Neural cell (in vitro differentiated cells): ENCODE measurements around the gene NTNG1. TPM values are rescaled to one million over a fixed set of nuclear protein-coding genes. Genes with fewer than 3 reads are reported as not detected.
"Not testable (repeated sequence)": the region's sequence is repeated elsewhere in the genome, so short reads cannot be mapped to it uniquely, and the experiment has no call there.

Experiments used
- H2AFZ ChIP-seq: fragments of 200-600, 300-800 bp; sonication (generic), shearing (Covaris generic); 2 replicates; pipeline ENCODE4 v1.6.0; 2014; ENCODE audit warnings: low read depth, mild to moderate bottlenecking, antibody characterized with exemption, low read length, moderate library complexity
- H3F3A ChIP-seq: fragments of 200-600 bp; shearing (Covaris generic); 2 replicates; pipeline ENCODE4 v1.6.1; 2016; ENCODE audit warnings: mild to moderate bottlenecking, moderate library complexity, mixed read lengths, antibody characterized with exemption, low read length; ENCODE audit not compliant: insufficient read depth, poor library complexity, severe bottlenecking
- H3K27ac ChIP-seq: fragments of 200-600, 300-800 bp; sonication (generic), shearing (Covaris generic); 2 replicates; pipeline ENCODE4 v1.5.1; 2014; ENCODE audit warnings: mild to moderate bottlenecking, low read length, moderate library complexity
- H3K27me3 ChIP-seq: fragments of 300-800, 200-600 bp; sonication (generic), shearing (Covaris generic); 2 replicates; pipeline ENCODE4 v1.6.0; 2014; ENCODE audit warnings: mild to moderate bottlenecking, low read depth, low read length, moderate library complexity; ENCODE audit not compliant: insufficient read depth
- H3K36me3 ChIP-seq: fragments of 300-800, 200-600 bp; sonication (generic), shearing (Covaris generic); 2 replicates; pipeline ENCODE4 v1.5.1; 2014; ENCODE audit warnings: mild to moderate bottlenecking, antibody characterized with exemption, low read length, moderate library complexity; ENCODE audit not compliant: insufficient read depth
- H3K4me2 ChIP-seq: fragments of 300-800, 200-600 bp; sonication (generic), shearing (Covaris generic); 2 replicates; pipeline ENCODE4 v1.6.0; 2014; ENCODE audit warnings: mild to moderate bottlenecking, low read length
- H3K4me3 ChIP-seq: fragments of 300-800, 200-600 bp; sonication (generic), shearing (Covaris generic); 2 replicates; pipeline ENCODE4 v1.5.1; 2014; ENCODE audit warnings: mild to moderate bottlenecking, low read length, moderate library complexity
- H3K79me2 ChIP-seq: fragments of 200-600 bp; shearing (Covaris generic); replicated peaks from 2 replicates; pipeline ENCODE4 v1.6.0; 2014; ENCODE audit warnings: mild to moderate bottlenecking, low read length, moderate library complexity; ENCODE audit not compliant: insufficient read depth
- H3K9ac ChIP-seq: fragments of 300-800, 200-600 bp; sonication (generic), shearing (Covaris generic); 2 replicates; pipeline ENCODE4 v1.6.1; 2016; ENCODE audit warnings: mild to moderate bottlenecking, low read length, mixed read lengths
- H3K9me2 ChIP-seq: fragments of 200-600 bp; shearing (Covaris generic); 2 replicates; pipeline ENCODE4 v1.6.1; 2016; ENCODE audit warnings: mild to moderate bottlenecking, low read length, mixed read lengths; ENCODE audit not compliant: insufficient read depth
- H3K9me3 ChIP-seq: fragments of 200-600, 300-800 bp; sonication (generic), shearing (Covaris generic); 2 replicates; pipeline ENCODE4 v1.6.1; 2016; ENCODE audit warnings: mild to moderate bottlenecking, mixed run types, low read length, moderate library complexity, mixed read lengths
- H4K20me1 ChIP-seq: fragments of 200-600 bp; shearing (Covaris generic); 2 replicates; pipeline ENCODE4 v1.6.1; 2016; ENCODE audit warnings: mild to moderate bottlenecking, mixed run types; ENCODE audit not compliant: insufficient read depth
- EP300 ChIP-seq: fragments of 450-650 bp; conservative IDR thresholded peaks from 2 replicates; pipeline ENCODE4 v1.6.1; 2014; ENCODE audit warnings: antibody characterized with exemption, mild to moderate bottlenecking, moderate library complexity; ENCODE audit not compliant: poor library complexity, severe bottlenecking
- EZH2 ChIP-seq: fragments of 200-600, 300-800 bp; shearing (Covaris generic), sonication (generic); IDR thresholded peaks from 2 replicates; pipeline ENCODE4 v1.6.1; 2014; ENCODE audit warnings: antibody characterized with exemption, low read length, borderline replicate concordance, mild to moderate bottlenecking; ENCODE audit not compliant: insufficient read depth, poor library complexity, severe bottlenecking
- MXI1 ChIP-seq: fragments of 450-650 bp; conservative IDR thresholded peaks from 2 replicates; pipeline ENCODE4 v1.6.1; 2014; ENCODE audit warnings: antibody characterized with exemption, mild to moderate bottlenecking; ENCODE audit not compliant: poor library complexity, severe bottlenecking
- POLR2AphosphoS5 ChIP-seq: IDR thresholded peaks from 2 replicates; pipeline ENCODE4 v1.6.1; 2012
- RAD21 ChIP-seq: fragments of 450-650 bp; conservative IDR thresholded peaks from 2 replicates; pipeline ENCODE4 v1.6.1; 2014; ENCODE audit warnings: antibody characterized with exemption, mild to moderate bottlenecking, moderate library complexity
- SMC3 ChIP-seq: fragments of 450-650 bp; conservative IDR thresholded peaks from 2 replicates; pipeline ENCODE4 v1.6.1; 2014; ENCODE audit warnings: antibody characterized with exemption, mild to moderate bottlenecking, moderate library complexity; ENCODE audit not compliant: poor library complexity
- TAF1 ChIP-seq: IDR thresholded peaks from 2 replicates; pipeline ENCODE4 v1.6.1; 2012; ENCODE audit warnings: low read depth
- polyA minus RNA-seq: library from RNA; depleted of rRNA, polyadenylated mRNA; stranded (reverse); fragments of >200 nt; gene quantifications from 2 replicates; pipeline ENCODE4 v1.2.3, GENCODE V29; 2014
- polyA plus RNA-seq: library from polyadenylated mRNA; depleted of rRNA; stranded (reverse); fragments of >200 nt; gene quantifications from 2 replicates; pipeline ENCODE4 v1.2.3, GENCODE V29; 2014
- TF ChIP-seq, protein P1 (sequence below): fragments of 450-650 bp; IDR thresholded peaks from 2 replicates; pipeline ENCODE4 v1.5.1; 2014; ENCODE audit warnings: antibody characterized with exemption, mild to moderate bottlenecking, moderate library complexity; ENCODE audit not compliant: poor library complexity, severe bottlenecking
- TF ChIP-seq, protein P2 (sequence below): IDR thresholded peaks from 2 replicates; pipeline ENCODE4 v1.6.1; 2012; ENCODE audit warnings: borderline replicate concordance

NTNG1 gene
- polyA plus RNA-seq: 0.40 TPM in 1 of 2 replicates, not detected in the other
- 0.93 and 0.97 TPM in 2 replicates for polyA minus RNA-seq

- H3F3A ChIP-seq: no peaks in the 10 kb centered on the region
- H3K9ac ChIP-seq: peak within 1 kb of the TSS; percentile 40
- no peaks in the 10 kb centered on the region for H3K9me3 ChIP-seq
- no peak within 1 kb of the TSS for H2AFZ ChIP-seq
- peaks cover 46% of the 10 kb centered on the region for H3K27me3 ChIP-seq
- no peaks in the 10 kb centered on the region for H3K9me2 ChIP-seq
- no peaks in the 10 kb centered on the region for H3K79me2 ChIP-seq
- TF ChIP-seq POLR2AphosphoS5 (no peak), MXI1 (no peak), EZH2 (no peak), EP300 (no peak), SMC3 (no peak), RAD21 (no peak), TAF1 (no peak)
- TF ChIP-seq, protein P1, sequence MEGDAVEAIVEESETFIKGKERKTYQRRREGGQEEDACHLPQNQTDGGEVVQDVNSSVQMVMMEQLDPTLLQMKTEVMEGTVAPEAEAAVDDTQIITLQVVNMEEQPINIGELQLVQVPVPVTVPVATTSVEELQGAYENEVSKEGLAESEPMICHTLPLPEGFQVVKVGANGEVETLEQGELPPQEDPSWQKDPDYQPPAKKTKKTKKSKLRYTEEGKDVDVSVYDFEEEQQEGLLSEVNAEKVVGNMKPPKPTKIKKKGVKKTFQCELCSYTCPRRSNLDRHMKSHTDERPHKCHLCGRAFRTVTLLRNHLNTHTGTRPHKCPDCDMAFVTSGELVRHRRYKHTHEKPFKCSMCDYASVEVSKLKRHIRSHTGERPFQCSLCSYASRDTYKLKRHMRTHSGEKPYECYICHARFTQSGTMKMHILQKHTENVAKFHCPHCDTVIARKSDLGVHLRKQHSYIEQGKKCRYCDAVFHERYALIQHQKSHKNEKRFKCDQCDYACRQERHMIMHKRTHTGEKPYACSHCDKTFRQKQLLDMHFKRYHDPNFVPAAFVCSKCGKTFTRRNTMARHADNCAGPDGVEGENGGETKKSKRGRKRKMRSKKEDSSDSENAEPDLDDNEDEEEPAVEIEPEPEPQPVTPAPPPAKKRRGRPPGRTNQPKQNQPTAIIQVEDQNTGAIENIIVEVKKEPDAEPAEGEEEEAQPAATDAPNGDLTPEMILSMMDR: no peak
- TF ChIP-seq, protein P2, sequence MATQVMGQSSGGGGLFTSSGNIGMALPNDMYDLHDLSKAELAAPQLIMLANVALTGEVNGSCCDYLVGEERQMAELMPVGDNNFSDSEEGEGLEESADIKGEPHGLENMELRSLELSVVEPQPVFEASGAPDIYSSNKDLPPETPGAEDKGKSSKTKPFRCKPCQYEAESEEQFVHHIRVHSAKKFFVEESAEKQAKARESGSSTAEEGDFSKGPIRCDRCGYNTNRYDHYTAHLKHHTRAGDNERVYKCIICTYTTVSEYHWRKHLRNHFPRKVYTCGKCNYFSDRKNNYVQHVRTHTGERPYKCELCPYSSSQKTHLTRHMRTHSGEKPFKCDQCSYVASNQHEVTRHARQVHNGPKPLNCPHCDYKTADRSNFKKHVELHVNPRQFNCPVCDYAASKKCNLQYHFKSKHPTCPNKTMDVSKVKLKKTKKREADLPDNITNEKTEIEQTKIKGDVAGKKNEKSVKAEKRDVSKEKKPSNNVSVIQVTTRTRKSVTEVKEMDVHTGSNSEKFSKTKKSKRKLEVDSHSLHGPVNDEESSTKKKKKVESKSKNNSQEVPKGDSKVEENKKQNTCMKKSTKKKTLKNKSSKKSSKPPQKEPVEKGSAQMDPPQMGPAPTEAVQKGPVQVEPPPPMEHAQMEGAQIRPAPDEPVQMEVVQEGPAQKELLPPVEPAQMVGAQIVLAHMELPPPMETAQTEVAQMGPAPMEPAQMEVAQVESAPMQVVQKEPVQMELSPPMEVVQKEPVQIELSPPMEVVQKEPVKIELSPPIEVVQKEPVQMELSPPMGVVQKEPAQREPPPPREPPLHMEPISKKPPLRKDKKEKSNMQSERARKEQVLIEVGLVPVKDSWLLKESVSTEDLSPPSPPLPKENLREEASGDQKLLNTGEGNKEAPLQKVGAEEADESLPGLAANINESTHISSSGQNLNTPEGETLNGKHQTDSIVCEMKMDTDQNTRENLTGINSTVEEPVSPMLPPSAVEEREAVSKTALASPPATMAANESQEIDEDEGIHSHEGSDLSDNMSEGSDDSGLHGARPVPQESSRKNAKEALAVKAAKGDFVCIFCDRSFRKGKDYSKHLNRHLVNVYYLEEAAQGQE: no peak
- H3K27ac ChIP-seq: no peak within 1 kb of the TSS
- H4K20me1 ChIP-seq: no peaks in the 10 kb centered on the region
- H3K36me3 ChIP-seq: no peaks in the 10 kb centered on the region
- H3K4me2 ChIP-seq: peak within 1 kb of the TSS; percentile 88
- peak within 1 kb of the TSS; percentile 73 for H3K4me3 ChIP-seq
Observed at GRCh38 chr1:107140703-107141490, at the start of gene NTNG1. NTNG1 (plus strand) TSS chr1:107141039.

DNA sequence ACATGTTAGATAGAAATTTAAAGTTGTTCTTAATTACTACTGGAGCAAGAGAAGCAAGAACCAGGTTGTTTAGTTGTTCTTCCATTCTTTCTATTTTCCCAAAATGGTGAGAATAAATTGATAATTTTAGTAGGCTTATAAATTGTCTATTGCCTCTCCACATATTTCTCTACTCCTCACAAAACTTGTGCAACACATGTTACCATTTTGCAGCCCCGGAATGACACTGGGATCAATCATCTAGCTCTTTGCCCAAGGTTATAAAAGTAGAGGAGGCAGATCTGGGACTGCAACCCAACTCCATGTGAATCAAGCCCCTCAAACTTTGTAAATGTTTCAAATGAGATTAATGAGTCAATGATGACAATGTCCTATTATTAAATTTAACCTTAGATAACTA, 49.4 kb upstream of the NTNG1 start:
- Histone ChIP-seq H3K27ac (no peak overlapping the region), H3K36me3 (no peaks in the 10 kb centered on the region), H3K27me3 (no peaks in the 10 kb centered on the region), H4K20me1 (no peaks in the 10 kb centered on the region), H3K4me2 (no peak overlapping the region), H2AFZ (no peak overlapping the region), H3K4me3 (no peak overlapping the region), H3K9ac (no peak overlapping the region), H3F3A (no peaks in the 10 kb centered on the region), H3K9me2 (no peaks in the 10 kb centered on the region), H3K79me2 (no peaks in the 10 kb centered on the region), H3K9me3 (no peaks in the 10 kb centered on the region)
- no peak for TF ChIP-seq MXI1
- TF ChIP-seq, protein P1: no peak
- TF ChIP-seq TAF1: no peak
- TF ChIP-seq, protein P2: no peak
- no peak for TF ChIP-seq EP300
- no peak for TF ChIP-seq SMC3
- TF ChIP-seq POLR2AphosphoS5: no peak
- no peak for TF ChIP-seq RAD21
- TF ChIP-seq EZH2: no peak

DNA sequence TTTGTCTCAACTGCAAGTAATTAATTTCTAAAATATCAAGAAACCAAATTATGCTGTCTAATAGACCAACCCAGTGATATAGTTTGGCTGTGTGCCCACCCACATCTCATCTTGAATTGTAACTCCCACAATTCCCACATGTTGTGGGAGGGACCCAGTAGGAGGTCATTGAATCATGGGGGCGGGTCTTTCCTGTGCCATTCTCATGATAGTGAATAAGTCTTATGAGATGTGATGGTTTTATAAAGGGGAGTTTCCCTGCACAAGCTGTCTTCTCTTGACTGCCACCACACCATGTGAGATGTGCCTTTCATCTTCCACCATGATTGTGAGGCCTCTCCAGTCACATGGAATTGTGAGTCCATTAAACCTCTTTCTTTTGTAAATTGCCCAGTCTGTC, 47.4 kb upstream of the NTNG1 start:
- H3K9me3 ChIP-seq, H3K9ac ChIP-seq, H3K36me3 ChIP-seq, H4K20me1 ChIP-seq, H3K27ac ChIP-seq, H2AFZ ChIP-seq, H3K9me2 ChIP-seq, H3K4me2 ChIP-seq, H3K79me2 ChIP-seq, H3F3A ChIP-seq, H3K27me3 ChIP-seq, H3K4me3 ChIP-seq: not testable (repeated sequence)
